Measurements from ENCODE around the gene PTPRA.

- no peak for TF ChIP-seq CTCF (IDR thresholded peaks at IDR 0.05)
- no peak for TF ChIP-seq EZH2 (IDR thresholded peaks at IDR 0.05; ENCODE audit: borderline replicate concordance, insufficient read depth, low read depth, low read length, poor library complexity, severe bottlenecking)
Measured at GRCh38 chr20:3027987-3028386, 154.7 kb downstream of the PTPRA start.
